ENCODE data around the gene KRTAP10-11. TPM values are rescaled to one million over a fixed set of nuclear protein-coding genes. Genes with fewer than 3 reads are reported as not detected.
"Not testable (repeated sequence)": the region's sequence is repeated elsewhere in the genome, so short reads cannot be mapped to it uniquely, and the experiment has no call there.

Gene KRTAP10-11
- total and polyA plus RNA-seq, 4 donors: not detected

GRCh38 chr21:44626673-44627143, 19.5 kb upstream of the KRTAP10-11 start, which contains the start of gene KRTAP10-9:
KRTAP10-9 (plus strand) TSS chr21:44627093; CDS start chr21:44627172, 79 bp downstream.
- WGBS: 60% methylated on average over 7 of the region's 7 CpGs
- DNase-seq (ENCODE audit: low spot score): no peak
- H3K27ac ChIP-seq (ENCODE audit: low read depth in 1 of 2, low read length in 2 of 2): no peak within 1 kb of the TSS
- TF ChIP-seq RXRA (IDR thresholded peaks at IDR 0.05) (no peak), SP1 (IDR thresholded peaks at IDR 0.05) (no peak), NR2F2 (IDR thresholded peaks at IDR 0.05) (no peak), RAD21 (IDR thresholded peaks at IDR 0.05) (no peak), YY1 (IDR thresholded peaks at IDR 0.05) (no peak), EGR1 (IDR thresholded peaks at IDR 0.05; ENCODE audit: low read depth in 2 of 2) (no peak), FOXA2 (IDR thresholded peaks at IDR 0.05) (no peak), HNF4G (IDR thresholded peaks at IDR 0.05) (no peak), FOXA1 (IDR thresholded peaks at IDR 0.05) (no peak)
- TF ChIP-seq, protein P1, sequence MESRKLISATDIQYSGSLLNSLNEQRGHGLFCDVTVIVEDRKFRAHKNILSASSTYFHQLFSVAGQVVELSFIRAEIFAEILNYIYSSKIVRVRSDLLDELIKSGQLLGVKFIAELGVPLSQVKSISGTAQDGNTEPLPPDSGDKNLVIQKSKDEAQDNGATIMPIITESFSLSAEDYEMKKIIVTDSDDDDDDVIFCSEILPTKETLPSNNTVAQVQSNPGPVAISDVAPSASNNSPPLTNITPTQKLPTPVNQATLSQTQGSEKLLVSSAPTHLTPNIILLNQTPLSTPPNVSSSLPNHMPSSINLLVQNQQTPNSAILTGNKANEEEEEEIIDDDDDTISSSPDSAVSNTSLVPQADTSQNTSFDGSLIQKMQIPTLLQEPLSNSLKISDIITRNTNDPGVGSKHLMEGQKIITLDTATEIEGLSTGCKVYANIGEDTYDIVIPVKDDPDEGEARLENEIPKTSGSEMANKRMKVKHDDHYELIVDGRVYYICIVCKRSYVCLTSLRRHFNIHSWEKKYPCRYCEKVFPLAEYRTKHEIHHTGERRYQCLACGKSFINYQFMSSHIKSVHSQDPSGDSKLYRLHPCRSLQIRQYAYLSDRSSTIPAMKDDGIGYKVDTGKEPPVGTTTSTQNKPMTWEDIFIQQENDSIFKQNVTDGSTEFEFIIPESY (IDR thresholded peaks at IDR 0.05): no peak
- TF ChIP-seq, protein P2, sequence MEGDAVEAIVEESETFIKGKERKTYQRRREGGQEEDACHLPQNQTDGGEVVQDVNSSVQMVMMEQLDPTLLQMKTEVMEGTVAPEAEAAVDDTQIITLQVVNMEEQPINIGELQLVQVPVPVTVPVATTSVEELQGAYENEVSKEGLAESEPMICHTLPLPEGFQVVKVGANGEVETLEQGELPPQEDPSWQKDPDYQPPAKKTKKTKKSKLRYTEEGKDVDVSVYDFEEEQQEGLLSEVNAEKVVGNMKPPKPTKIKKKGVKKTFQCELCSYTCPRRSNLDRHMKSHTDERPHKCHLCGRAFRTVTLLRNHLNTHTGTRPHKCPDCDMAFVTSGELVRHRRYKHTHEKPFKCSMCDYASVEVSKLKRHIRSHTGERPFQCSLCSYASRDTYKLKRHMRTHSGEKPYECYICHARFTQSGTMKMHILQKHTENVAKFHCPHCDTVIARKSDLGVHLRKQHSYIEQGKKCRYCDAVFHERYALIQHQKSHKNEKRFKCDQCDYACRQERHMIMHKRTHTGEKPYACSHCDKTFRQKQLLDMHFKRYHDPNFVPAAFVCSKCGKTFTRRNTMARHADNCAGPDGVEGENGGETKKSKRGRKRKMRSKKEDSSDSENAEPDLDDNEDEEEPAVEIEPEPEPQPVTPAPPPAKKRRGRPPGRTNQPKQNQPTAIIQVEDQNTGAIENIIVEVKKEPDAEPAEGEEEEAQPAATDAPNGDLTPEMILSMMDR (IDR thresholded peaks at IDR 0.05; ENCODE audit: low read depth, low read length, missing input control): no peak
- TF ChIP-seq, protein P3, sequence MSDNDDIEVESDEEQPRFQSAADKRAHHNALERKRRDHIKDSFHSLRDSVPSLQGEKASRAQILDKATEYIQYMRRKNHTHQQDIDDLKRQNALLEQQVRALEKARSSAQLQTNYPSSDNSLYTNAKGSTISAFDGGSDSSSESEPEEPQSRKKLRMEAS (IDR thresholded peaks at IDR 0.05): no peak
- TF ChIP-seq, protein P4, sequence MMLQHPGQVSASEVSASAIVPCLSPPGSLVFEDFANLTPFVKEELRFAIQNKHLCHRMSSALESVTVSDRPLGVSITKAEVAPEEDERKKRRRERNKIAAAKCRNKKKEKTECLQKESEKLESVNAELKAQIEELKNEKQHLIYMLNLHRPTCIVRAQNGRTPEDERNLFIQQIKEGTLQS (IDR thresholded peaks at IDR 0.05): no peak
- no peaks in the 10 kb centered on the region for H3K36me3 ChIP-seq (ENCODE audit: control insufficient read depth in 4 of 4, insufficient read depth in 3 of 4, low read depth in 1 of 4, low read length in 3 of 4)
- H3K9ac ChIP-seq (ENCODE audit: low read depth in 1 of 2, low read length in 2 of 2): no peak within 1 kb of the TSS
- no peaks in the 10 kb centered on the region for H3K27me3 ChIP-seq (ENCODE audit: control insufficient read depth in 4 of 4, insufficient read depth in 4 of 4, low read length in 3 of 4)
- H3K9me3 ChIP-seq (ENCODE audit: control insufficient read depth in 4 of 4, low read length in 3 of 4): peaks cover 2 to 12% (median 4%) of the 10 kb centered on the region in 4 donors
- H3K4me1 ChIP-seq (ENCODE audit: control insufficient read depth in 4 of 4, insufficient read depth in 4 of 4, low read length in 3 of 4): no peaks in the 10 kb centered on the region
- H3K4me3 ChIP-seq (ENCODE audit: low read depth in 1 of 3, low read length in 3 of 3): no peak within 1 kb of the TSS

- H3K9me3 ChIP-seq (ENCODE audit: control insufficient read depth in 4 of 4, low read length in 3 of 4): peaks cover 3 to 12% (median 6%) of the 10 kb centered on the region in 4 donors
- not testable (repeated sequence) for H3K4me3 ChIP-seq (ENCODE audit: low read depth in 1 of 3, low read length in 3 of 3); H3K4me1 ChIP-seq (ENCODE audit: control insufficient read depth in 4 of 4, insufficient read depth in 4 of 4, low read length in 3 of 4); H3K9ac ChIP-seq (ENCODE audit: low read depth in 1 of 2, low read length in 2 of 2); H3K27me3 ChIP-seq (ENCODE audit: control insufficient read depth in 4 of 4, insufficient read depth in 4 of 4, low read length in 3 of 4); H3K27ac ChIP-seq (ENCODE audit: low read depth in 1 of 2, low read length in 2 of 2); DNase-seq (ENCODE audit: low spot score); H3K36me3 ChIP-seq (ENCODE audit: control insufficient read depth in 4 of 4, insufficient read depth in 3 of 4, low read depth in 1 of 4, low read length in 3 of 4)
- 85% methylated on average over 20 of the region's 20 CpGs for WGBS
These were observed 18.9 kb upstream of the KRTAP10-11 start for GRCh38 chr21:44627181-44627822.

DNA sequence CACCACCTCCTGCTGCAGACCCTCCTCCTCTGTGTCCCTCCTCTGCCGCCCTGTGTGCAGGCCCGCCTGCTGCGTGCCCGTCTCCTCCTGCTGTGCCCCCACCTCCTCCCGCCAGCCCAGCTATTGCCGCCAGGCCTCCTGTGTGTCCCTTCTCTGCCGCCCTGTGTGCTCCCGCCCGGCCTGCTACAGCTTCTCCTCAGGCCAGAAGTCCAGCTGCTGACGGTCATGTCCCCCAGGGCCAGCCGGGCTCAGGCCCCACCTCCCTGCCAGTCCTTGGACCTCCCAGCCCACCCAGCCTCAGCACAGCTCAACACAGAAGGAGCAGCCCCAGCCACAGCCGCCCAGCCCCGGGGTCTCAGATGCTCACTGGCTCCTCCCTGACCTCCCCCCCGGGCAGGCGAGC, 18.4 kb upstream of the KRTAP10-11 start:
- peaks cover 3 to 11% (median 7%) of the 10 kb centered on the region in 4 donors for H3K9me3 ChIP-seq (ENCODE audit: control insufficient read depth in 4 of 4, low read length in 3 of 4)
- DNase-seq (ENCODE audit: low spot score): not testable (repeated sequence)

More for the DNA sequence above, 18.4 kb upstream of the KRTAP10-11 start:
- WGBS: 46% methylated on average over 15 of the region's 15 CpGs
- not testable (repeated sequence) for H3K27ac ChIP-seq (ENCODE audit: low read depth in 1 of 2, low read length in 2 of 2); H3K36me3 ChIP-seq (ENCODE audit: control insufficient read depth in 4 of 4, insufficient read depth in 3 of 4, low read depth in 1 of 4, low read length in 3 of 4); H3K27me3 ChIP-seq (ENCODE audit: control insufficient read depth in 4 of 4, insufficient read depth in 4 of 4, low read length in 3 of 4); H3K9ac ChIP-seq (ENCODE audit: low read depth in 1 of 2, low read length in 2 of 2); H3K4me3 ChIP-seq (ENCODE audit: low read depth in 1 of 3, low read length in 3 of 3); H3K4me1 ChIP-seq (ENCODE audit: control insufficient read depth in 4 of 4, insufficient read depth in 4 of 4, low read length in 3 of 4)

Measured in liver (tissue), 9 donors.